ENCODE results near the gene EPRS1. TPM values are rescaled to one million over a fixed set of nuclear protein-coding genes. Genes with fewer than 3 reads are reported as not detected.

EPRS1 gene
- total and polyA plus RNA-seq, 12 donors: 40.5 to 96.7 (median 70.4) TPM

DNA sequence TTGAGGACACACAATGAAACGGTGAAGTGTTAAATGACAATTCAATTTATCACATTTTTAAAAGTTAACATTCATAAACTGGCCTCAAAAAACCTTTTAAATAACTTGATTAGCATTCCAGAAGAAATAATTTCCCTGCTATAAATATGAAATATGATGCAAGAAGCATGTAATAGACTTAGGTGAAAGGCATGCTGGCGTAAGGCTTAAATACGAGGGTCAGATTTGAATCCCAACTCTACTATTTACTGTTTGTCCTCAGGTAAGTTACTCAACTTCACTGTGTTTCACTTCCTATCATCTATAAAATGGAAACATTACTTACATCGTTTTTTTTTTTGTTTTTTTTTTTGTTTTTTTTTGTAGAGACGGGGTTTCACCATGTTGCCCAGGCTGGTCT, 40.8 kb downstream of the EPRS1 start:
- Histone ChIP-seq H3K9me3 (no peaks in the 10 kb centered on the region), H3K27ac (no peak overlapping the region), H3K27me3 (no peaks in the 10 kb centered on the region), H3K36me3 (peaks cover 3 to 100% (median 48%) of the 10 kb centered on the region in 9 donors), H3K4me1 (no peaks in the 10 kb centered on the region), H3K4me3 (no peak overlapping the region)
- no peak for ATAC-seq
- TF ChIP-seq, protein P1, sequence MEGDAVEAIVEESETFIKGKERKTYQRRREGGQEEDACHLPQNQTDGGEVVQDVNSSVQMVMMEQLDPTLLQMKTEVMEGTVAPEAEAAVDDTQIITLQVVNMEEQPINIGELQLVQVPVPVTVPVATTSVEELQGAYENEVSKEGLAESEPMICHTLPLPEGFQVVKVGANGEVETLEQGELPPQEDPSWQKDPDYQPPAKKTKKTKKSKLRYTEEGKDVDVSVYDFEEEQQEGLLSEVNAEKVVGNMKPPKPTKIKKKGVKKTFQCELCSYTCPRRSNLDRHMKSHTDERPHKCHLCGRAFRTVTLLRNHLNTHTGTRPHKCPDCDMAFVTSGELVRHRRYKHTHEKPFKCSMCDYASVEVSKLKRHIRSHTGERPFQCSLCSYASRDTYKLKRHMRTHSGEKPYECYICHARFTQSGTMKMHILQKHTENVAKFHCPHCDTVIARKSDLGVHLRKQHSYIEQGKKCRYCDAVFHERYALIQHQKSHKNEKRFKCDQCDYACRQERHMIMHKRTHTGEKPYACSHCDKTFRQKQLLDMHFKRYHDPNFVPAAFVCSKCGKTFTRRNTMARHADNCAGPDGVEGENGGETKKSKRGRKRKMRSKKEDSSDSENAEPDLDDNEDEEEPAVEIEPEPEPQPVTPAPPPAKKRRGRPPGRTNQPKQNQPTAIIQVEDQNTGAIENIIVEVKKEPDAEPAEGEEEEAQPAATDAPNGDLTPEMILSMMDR (IDR thresholded peaks at IDR 0.05): no peak
- DNase-seq: no peak
- WGBS, 2 donors: 92 to 96% methylated on average over 5 of the region's 5 CpGs
- intact Hi-C loops (cut with DNase I): no loop called here

DNA sequence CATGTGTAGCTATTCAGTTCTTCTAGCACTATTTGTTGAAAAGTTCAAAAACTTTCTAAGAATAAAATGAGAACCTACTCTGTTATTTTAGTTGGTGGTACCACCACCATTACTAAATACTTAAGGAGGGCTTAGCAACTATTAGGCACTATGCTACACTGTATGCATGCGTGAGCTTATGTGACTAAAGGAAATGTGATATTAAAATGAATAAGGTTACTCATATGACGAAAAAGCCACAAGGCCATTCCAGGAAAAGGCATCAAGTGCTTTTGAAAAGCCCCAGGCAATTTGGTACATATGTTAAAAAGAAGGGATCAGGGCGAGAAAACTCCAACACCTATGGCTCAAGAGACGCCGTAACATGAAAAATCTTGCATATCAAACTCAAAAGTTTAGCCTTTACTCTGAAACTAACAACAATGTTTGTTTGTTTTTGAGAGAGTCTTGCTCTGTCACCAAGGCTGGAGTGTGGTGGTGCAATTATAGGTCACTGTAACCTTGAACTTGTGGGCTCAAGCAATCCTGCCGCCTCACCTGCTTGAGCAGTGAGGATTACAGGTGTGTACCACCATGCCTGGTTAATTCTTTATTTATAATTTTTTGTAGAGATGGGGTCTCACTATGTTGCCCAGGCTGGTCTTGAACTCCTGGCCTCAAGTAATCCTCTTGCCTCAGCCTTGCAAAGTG, 42.5 kb downstream of the EPRS1 start:
- TF ChIP-seq, protein P1 (IDR thresholded peaks at IDR 0.05): no peak
- H3K27me3 ChIP-seq: no peaks in the 10 kb centered on the region

DNA sequence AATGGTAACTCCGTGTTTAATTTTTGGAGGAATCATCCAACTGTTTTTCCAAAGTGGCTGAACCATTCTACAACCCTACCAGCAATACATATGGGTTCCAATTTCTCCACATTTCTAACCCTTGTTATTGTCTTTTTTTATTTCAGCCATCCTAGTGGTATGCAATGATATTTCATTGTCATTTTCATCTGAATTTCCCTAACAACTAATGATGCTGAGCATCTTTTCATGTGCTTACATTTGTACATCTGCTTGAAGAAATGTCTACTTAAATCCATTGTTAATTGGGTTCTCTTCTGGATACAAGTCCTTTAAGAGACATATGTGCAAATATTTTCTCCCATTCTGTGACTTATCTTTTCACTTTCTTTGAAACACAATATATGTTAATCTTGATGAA, 43.3 kb downstream of the EPRS1 start:
- Histone ChIP-seq H3K27me3 (no peaks in the 10 kb centered on the region), H3K27ac (no peak overlapping the region), H3K4me1 (no peaks in the 10 kb centered on the region), H3K36me3 (peaks cover 0 to 100% (median 62%) of the 10 kb centered on the region in 9 donors), H3K4me3 (no peak overlapping the region), H3K9me3 (no peaks in the 10 kb centered on the region)
- DNase-seq (no peak), ATAC-seq (no peak)
- 95 to 100% methylated on average over 1 of the region's 1 CpG for WGBS, 2 donors
- intact Hi-C loops (cut with DNase I): no loop called here
- TF ChIP-seq, protein P1 (IDR thresholded peaks at IDR 0.05): no peak

More for the DNA sequence above, 42.5 kb downstream of the EPRS1 start:
- Histone ChIP-seq H3K36me3 (peaks cover 0 to 100% (median 60%) of the 10 kb centered on the region in 9 donors), H3K27ac (no peak overlapping the region), H3K4me3 (no peak overlapping the region), H3K4me1 (no peaks in the 10 kb centered on the region), H3K9me3 (no peaks in the 10 kb centered on the region)
- DNase-seq: no peak
- intact Hi-C loops (cut with DNase I): no loop called here
- 97% methylated on average over 6 of the region's 6 CpGs for WGBS, 2 donors
- ATAC-seq: no peak

DNA sequence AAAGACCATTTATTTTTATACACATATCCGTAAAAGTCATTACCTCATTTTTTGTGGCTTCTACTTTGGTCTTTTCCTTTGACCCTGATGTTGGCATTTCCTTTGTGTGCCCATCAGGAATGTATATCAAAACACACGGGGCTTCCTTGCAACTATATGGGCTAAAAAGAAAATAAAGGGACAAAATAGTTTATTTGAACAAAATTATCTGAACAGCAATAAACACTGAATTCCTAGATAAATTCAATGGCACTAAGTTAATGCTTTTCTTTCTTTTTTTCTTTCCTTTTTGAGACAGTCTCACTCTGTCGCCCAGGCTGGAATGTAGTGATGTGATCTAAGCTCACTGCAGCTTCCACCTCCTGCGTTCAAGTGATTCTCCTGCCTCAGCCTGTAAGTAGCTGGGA, 45.2 kb downstream of the EPRS1 start:
- H3K4me3 ChIP-seq: no peak overlapping the region
- no peak overlapping the region for H3K27ac ChIP-seq
- DNase-seq (no peak), ATAC-seq (no peak)
- H3K36me3 ChIP-seq: peaks cover 0 to 100% (median 60%) of the 10 kb centered on the region in 9 donors
- H3K9me3 ChIP-seq: no peaks in the 10 kb centered on the region
- no peaks in the 10 kb centered on the region for H3K4me1 ChIP-seq
- intact Hi-C loops (cut with DNase I): no loop called here
- WGBS, 2 donors: 89 to 90% methylated on average over 4 of the region's 4 CpGs
- no peaks in the 10 kb centered on the region for H3K27me3 ChIP-seq
- TF ChIP-seq, protein P1 (IDR thresholded peaks at IDR 0.05): no peak

All from heart right ventricle (tissue), 16 donors.